ENCODE measurements around the gene C14orf119.

C14orf119 gene

DNA sequence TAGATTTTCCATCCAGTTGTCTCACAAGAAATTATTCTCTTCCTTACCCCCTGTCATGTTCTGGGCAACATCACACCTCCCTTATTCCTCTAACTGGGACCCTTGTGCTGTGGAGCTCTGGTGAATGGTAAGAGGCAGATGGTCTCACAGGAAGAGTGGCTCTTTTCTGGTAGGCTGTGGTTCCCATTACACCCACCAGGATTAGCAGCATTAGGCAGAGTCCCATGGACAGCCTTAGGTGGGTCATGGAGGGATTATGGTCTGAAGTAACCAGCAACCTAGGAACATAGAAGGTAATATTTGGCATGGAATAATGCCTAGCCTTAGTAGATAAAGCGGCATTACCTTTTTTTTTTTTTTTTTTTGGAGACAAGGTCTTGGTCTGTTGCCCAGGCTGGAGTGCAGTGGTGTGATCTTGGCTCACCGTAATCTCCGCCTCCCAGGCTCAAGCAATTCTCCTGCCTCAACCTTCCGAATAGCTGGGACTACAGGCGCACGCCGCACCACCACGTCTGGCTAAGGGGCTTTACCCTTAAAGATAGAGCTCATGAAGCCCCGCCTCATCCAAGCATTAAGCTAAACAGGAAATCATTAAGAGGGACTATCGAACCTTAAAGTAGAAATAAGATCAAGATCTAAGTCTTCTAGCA lies 4.0 kb downstream of the C14orf119 start:
- no peak for DNase-seq (ENCODE audit: low read depth)
- H3K4me3 ChIP-seq (ENCODE audit: low read depth, low read length) = no peak overlapping the region
- TF ChIP-seq, protein P1, sequence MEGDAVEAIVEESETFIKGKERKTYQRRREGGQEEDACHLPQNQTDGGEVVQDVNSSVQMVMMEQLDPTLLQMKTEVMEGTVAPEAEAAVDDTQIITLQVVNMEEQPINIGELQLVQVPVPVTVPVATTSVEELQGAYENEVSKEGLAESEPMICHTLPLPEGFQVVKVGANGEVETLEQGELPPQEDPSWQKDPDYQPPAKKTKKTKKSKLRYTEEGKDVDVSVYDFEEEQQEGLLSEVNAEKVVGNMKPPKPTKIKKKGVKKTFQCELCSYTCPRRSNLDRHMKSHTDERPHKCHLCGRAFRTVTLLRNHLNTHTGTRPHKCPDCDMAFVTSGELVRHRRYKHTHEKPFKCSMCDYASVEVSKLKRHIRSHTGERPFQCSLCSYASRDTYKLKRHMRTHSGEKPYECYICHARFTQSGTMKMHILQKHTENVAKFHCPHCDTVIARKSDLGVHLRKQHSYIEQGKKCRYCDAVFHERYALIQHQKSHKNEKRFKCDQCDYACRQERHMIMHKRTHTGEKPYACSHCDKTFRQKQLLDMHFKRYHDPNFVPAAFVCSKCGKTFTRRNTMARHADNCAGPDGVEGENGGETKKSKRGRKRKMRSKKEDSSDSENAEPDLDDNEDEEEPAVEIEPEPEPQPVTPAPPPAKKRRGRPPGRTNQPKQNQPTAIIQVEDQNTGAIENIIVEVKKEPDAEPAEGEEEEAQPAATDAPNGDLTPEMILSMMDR (conservative IDR thresholded peaks at IDR 0.05; ENCODE audit: low read depth, low read length) = peak; percentile 14

DNA sequence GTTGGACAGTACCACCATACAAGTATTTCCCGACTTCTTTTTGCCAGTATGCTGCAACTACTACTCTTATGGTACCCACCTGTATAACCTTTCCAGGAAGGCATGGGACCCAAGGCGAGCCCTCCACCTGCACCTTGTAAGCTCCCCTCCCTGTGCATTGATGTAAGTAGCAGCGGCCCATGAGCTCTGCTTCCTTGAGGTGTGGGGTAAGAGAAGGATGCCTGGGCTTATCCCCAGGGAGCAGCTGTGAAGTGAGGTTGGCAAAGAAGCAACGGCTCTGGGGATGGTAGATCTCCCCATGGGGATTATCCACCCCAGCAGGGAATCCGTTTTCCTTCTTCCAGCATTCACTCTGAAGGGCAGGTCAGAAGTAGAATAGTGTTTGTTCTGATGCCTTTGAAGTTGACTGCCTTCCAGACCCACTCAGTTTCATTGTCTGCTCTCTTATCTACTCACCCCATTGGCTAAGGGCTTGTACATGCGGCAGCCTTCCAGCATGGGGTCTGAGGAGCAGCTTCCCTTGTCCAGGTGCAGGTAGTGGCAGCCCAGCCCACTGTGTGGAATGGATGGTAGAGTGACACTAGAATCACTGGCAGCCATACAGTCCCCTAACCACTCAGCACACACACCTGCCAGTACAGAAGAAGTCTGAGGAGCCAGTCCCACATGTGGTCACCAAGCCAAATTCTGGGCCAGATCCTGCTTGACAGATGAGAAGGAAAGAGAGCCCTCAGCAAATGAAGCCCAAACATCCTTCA lies 6.1 kb downstream of the C14orf119 start:
- TF ChIP-seq, protein P1 (conservative IDR thresholded peaks at IDR 0.05; ENCODE audit: low read depth, low read length) = no peak
- no peak overlapping the region for H3K4me3 ChIP-seq (ENCODE audit: low read depth, low read length)
- DNase-seq (ENCODE audit: low read depth) = no peak

DNA sequence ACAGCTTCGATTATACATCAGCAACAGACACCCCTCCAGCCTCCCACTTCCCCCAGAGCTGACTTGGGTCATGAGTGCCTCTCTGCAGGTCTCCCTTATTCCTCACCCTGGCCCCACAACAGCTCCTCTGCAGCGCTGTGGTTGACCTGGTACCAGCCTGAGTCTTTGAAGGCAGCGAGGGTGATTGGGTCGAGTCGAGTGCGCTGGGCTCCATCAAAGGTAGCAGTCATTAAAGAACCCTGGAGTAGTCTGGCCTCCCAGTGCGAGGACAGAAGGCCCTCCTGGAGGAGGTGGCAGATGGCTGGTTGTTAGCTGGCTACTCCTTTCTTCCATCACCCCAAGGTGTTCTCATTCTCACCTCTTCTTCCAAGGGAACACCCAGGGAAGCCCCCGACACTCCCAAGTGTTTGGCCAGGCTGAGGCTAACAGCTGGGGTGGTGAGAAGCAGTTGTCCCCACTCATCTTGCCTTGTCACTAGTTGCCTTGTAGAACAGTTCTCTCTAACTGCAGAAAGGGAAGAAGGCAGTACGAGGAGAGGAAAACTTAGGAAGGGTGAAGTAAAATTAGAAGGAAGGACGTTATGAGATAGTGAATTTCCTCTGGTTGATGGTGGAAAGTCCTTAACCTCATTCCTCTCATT lies 6.8 kb downstream of the C14orf119 start:
- no peak overlapping the region for H3K4me3 ChIP-seq (ENCODE audit: low read depth, low read length)
- no peak for DNase-seq (ENCODE audit: low read depth)
- TF ChIP-seq, protein P1 (conservative IDR thresholded peaks at IDR 0.05; ENCODE audit: low read depth, low read length) = no peak

DNA sequence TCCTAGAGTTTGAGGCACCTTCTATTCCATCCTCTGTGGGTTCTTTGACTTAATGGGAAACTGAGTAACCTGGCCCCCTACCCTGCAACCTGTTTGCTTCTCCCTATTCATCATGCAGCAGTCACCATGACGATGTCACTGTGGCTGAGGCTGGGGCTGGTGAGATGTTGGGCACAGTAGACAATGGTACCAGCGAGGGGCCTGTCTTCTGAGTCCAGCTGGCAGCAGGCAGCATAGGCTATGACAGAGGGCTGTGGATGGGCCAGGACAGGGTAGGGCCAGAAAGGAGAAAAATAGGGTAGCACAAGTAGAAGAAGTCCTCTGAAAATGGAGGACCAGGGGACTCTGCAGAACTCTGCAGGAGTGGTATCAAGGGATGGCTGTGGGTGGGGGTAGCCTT lies 7.5 kb downstream of the C14orf119 start:
- TF ChIP-seq, protein P1 (conservative IDR thresholded peaks at IDR 0.05; ENCODE audit: low read depth, low read length) = no peak
- DNase-seq (ENCODE audit: low read depth) = no peak
- H3K4me3 ChIP-seq (ENCODE audit: low read depth, low read length) = no peak overlapping the region

DNA sequence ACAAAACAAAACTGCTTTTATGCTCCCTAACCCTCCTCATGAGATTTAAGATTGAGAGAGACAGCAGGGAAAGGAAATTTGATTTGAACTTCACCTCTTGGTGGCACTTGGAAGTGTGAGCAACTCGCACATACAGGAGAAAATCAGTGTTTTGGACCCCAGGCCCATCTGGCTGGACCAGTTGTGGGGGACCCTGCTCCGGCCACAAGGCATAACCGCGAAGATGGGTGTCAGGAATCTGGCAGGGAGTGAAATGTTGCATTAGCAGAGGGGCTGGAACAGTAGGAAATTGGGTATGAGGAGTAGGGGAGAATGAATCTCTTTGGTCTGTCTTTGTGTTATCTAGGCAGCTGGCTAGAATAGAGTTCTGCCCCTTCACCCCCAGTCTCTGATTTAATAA lies 8.3 kb downstream of the C14orf119 start:
- DNase-seq (ENCODE audit: low read depth) = no peak
- TF ChIP-seq, protein P1 (conservative IDR thresholded peaks at IDR 0.05; ENCODE audit: low read depth, low read length) = no peak
- no peak overlapping the region for H3K4me3 ChIP-seq (ENCODE audit: low read depth, low read length)

DNA sequence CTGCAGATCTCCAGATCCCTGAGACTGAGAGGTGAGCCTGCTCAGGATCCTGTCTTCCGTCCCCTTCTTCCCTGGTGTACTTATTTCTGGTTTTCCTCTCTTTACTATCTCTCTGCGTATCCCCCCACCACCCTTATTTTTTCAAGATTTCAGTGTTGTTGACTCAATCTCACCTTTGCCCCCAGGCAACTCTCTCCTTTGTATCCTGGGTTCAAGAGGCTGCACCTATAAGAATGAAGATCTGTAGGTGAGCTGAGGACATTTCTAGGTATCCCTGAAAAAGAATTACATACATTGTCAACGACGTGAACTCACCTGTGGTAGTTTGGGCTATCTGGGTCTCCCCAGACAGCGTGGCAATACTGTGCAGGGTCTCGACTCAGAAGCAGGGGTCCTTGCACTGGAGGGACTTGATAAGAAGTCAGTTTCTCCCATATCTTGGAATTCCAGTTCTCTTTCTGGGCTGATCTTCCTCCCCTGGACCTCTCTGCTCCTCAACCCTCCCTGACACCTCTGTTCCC lies 8.8 kb downstream of the C14orf119 start:
- DNase-seq (ENCODE audit: low read depth) = no peak
- no peak overlapping the region for H3K4me3 ChIP-seq (ENCODE audit: low read depth, low read length)
- TF ChIP-seq, protein P1 (conservative IDR thresholded peaks at IDR 0.05; ENCODE audit: low read depth, low read length) = no peak
